Measurements from ENCODE around the gene IL21. TPM values are rescaled to one million over a fixed set of nuclear protein-coding genes. Genes with fewer than 3 reads are reported as not detected.

The IL21 gene
- total and polyA plus RNA-seq, 2 of the 13 experiments (the other 11 are each of a cell fraction or from before 2014, with no cell fraction given): not detected

DNA sequence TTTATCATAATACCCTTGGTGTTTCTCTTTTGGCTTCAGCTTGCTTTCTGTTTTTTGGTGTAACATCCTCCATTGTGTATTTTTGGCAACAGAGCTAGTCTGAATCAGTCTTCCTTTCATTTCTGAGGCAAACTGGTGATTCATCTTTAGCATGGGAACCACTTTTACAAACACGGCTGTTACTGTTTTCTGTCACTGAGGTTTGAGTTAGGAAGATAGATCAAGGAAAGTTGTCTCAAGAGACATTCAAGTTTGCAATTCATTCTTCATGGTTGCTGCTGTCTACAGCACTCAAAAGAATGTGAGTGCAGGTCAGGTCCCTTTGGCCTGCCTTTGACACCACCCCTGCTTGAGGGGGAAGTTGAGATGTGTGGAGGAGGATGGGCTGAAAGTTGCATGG lies 36.3 kb downstream of the IL21 start:
- Histone ChIP-seq H3K9me3 (ENCODE audit: low read length) (no peaks in the 10 kb centered on the region), H4K20me1 (ENCODE audit: insufficient read depth, low read length) (no peaks in the 10 kb centered on the region), H3K36me3 (replicated peaks in 1 of 2; ENCODE audit: control insufficient read depth in 1 of 2, insufficient read depth in 2 of 2, low read length in 2 of 2) (no peaks in the 10 kb centered on the region), H2AFZ (ENCODE audit: low read length) (no peak overlapping the region), H3K4me1 (ENCODE audit: insufficient read depth, low read length) (no peaks in the 10 kb centered on the region), H3K79me2 (ENCODE audit: insufficient read depth, low read length) (no peaks in the 10 kb centered on the region), H3K4me2 (ENCODE audit: low read depth, low read length) (no peak overlapping the region), H3K27ac (ENCODE audit: extremely low read length, insufficient read depth, low read length) (no peak overlapping the region), H3K4me3 (replicated peaks in 1 of 3; ENCODE audit: insufficient read depth in 1 of 3, low read depth in 2 of 3, low read length in 3 of 3) (no peak overlapping the region), H3K9ac (ENCODE audit: insufficient read depth, low read depth, low read length) (no peak overlapping the region), H3K27me3 (ENCODE audit: control insufficient read depth in 1 of 2, insufficient read depth in 2 of 2, low read length in 2 of 2) (peaks cover 0 to 6% of the 10 kb centered on the region in 2 experiments; a peak in 1 of 5 replicates)
- CTCF ChIA-PET (ENCODE audit: low intra/inter-chr PET ratio, low total read pairs): no interaction called here
- WGBS (ENCODE audit: low lambda C conversion rate): 72% methylated on average over 1 of the region's 1 CpG
- POLR2A ChIA-PET: no interaction called here
- DNase-seq (ENCODE audit: low spot score) (no peak), FAIRE-seq (no peak), ATAC-seq (no peak)
- intact Hi-C loops (cut with micrococcal nuclease; ENCODE audit: unreplicated experiment): no loop called here
- TF ChIP-seq, protein P1, sequence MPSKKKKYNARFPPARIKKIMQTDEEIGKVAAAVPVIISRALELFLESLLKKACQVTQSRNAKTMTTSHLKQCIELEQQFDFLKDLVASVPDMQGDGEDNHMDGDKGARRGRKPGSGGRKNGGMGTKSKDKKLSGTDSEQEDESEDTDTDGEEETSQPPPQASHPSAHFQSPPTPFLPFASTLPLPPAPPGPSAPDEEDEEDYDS (CRISPR knock-in tag; IDR thresholded peaks at IDR 0.05): no peak
- TF ChIP-seq KDM5B (CRISPR knock-in tag; IDR thresholded peaks at IDR 0.05; ENCODE audit: borderline replicate concordance) (no peak), HMGXB3 (CRISPR knock-in tag; IDR thresholded peaks at IDR 0.05; ENCODE audit: borderline replicate concordance) (no peak), ZNF274 (CRISPR knock-in tag; IDR thresholded peaks at IDR 0.05) (no peak), THAP11 (CRISPR knock-in tag; IDR thresholded peaks at IDR 0.05) (no peak), ZNF468 (CRISPR knock-in tag; IDR thresholded peaks at IDR 0.05) (no peak), SIX1 (CRISPR knock-in tag; IDR thresholded peaks at IDR 0.05; ENCODE audit: borderline replicate concordance) (no peak), ZNF292 (CRISPR knock-in tag; IDR thresholded peaks at IDR 0.05; ENCODE audit: borderline replicate concordance, low read depth) (no peak), MIER2 (CRISPR knock-in tag; IDR thresholded peaks at IDR 0.05) (no peak), SSRP1 (CRISPR knock-in tag; IDR thresholded peaks at IDR 0.05) (no peak), SMAD1 (CRISPR knock-in tag; IDR thresholded peaks at IDR 0.05; ENCODE audit: borderline replicate concordance, low read depth) (no peak)
- in situ Hi-C loops (cut with HindIII; ENCODE audit: extremely low pct_ligation_motif_present, low pct_unique_long_range_greater_than_20kb): loop anchor here (10.0 to 25.0 kb wide), 2 partner anchors 272 to 680 kb away; no protein-coding TSS in a partner anchor
- BruUV-seq (replicated peaks): no TSS peak
